ENCODE data around the gene VHLL.

GRCh38 chr1:156260896-156261295, 38.2 kb downstream of the VHLL start:
- TF ChIP-seq CTCF (IDR thresholded peaks at IDR 0.05) (no peak), EP300 (IDR thresholded peaks at IDR 0.05; ENCODE audit: low read depth) (no peak), POLR2AphosphoS5 (IDR thresholded peaks at IDR 0.05) (no peak), POLR2A (IDR thresholded peaks at IDR 0.05) (no peak)
